Loucy (cell line): Measurements from ENCODE around the gene NLGN1.

ENCODE experiments used
- EZH2phosphoT487 ChIP-seq: fragments of 200-600 bp; IDR thresholded peaks from 2 replicates; pipeline ENCODE4 v1.6.1; 2018; ENCODE audit warnings: antibody characterized with exemption, mild to moderate bottlenecking, moderate library complexity, borderline replicate concordance
- TF ChIP-seq, protein P1 (sequence below): fragments of 200-600 bp; sonication (generic); conservative IDR thresholded peaks from 2 replicates; pipeline ENCODE4 v1.5.1; 2014; ENCODE audit warnings: mild to moderate bottlenecking, antibody characterized with exemption, low read length

- TF ChIP-seq, protein P1, sequence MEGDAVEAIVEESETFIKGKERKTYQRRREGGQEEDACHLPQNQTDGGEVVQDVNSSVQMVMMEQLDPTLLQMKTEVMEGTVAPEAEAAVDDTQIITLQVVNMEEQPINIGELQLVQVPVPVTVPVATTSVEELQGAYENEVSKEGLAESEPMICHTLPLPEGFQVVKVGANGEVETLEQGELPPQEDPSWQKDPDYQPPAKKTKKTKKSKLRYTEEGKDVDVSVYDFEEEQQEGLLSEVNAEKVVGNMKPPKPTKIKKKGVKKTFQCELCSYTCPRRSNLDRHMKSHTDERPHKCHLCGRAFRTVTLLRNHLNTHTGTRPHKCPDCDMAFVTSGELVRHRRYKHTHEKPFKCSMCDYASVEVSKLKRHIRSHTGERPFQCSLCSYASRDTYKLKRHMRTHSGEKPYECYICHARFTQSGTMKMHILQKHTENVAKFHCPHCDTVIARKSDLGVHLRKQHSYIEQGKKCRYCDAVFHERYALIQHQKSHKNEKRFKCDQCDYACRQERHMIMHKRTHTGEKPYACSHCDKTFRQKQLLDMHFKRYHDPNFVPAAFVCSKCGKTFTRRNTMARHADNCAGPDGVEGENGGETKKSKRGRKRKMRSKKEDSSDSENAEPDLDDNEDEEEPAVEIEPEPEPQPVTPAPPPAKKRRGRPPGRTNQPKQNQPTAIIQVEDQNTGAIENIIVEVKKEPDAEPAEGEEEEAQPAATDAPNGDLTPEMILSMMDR: no peak
- no peak for TF ChIP-seq EZH2phosphoT487
Measured at GRCh38 chr3:174089592-174089991, 692.0 kb downstream of the NLGN1 start.
